Kidney (tissue), 14 donors: ENCODE measurements around the gene LRRC51. TPM values are rescaled to one million over a fixed set of nuclear protein-coding genes. Genes with fewer than 3 reads are reported as not detected.
"Not testable (repeated sequence)": the region's sequence is repeated elsewhere in the genome, so short reads cannot be mapped to it uniquely, and the experiment has no call there.

Experiments
- DNase-seq, 5 donors: peaks; one replicate each; pipeline ENCODE4 v3.0.0-alpha.2; 2013 to 2020
- FAIRE-seq: peaks from 2 replicates; lab custom pipeline; 2012; peaks lifted over from hg19 to GRCh38; lab: Jason Lieb, UNC
- H3K27ac ChIP-seq, 2 donors: one replicate each; pipeline ENCODE4 v1.7.0; 2013; ENCODE audit warnings: low read depth in 2 of 2, low read length in 2 of 2, inconsistent platforms in 1 of 2
- H3K27me3 ChIP-seq: one replicate; pipeline ENCODE4 v1.7.1; 2013; ENCODE audit warnings: low read length, inconsistent platforms; ENCODE audit not compliant: control insufficient read depth, insufficient read depth
- H3K36me3 ChIP-seq, 3 donors: one replicate each; pipeline versions ENCODE4 v1.7.0 to v1.7.1; 2013; ENCODE audit warnings: low read length in 3 of 3, control low read depth in 1 of 3, inconsistent platforms in 1 of 3; ENCODE audit not compliant: insufficient read depth in 3 of 3, control insufficient read depth in 2 of 3
- H3K4me1 ChIP-seq, 3 donors: one replicate each; pipeline versions ENCODE4 v1.7.0 to v1.7.1; 2013; ENCODE audit warnings: low read length in 3 of 3, inconsistent platforms in 1 of 3, low read depth in 1 of 3; ENCODE audit not compliant: control insufficient read depth in 2 of 3, insufficient read depth in 2 of 3
- H3K4me3 ChIP-seq, 3 donors: one replicate each; pipeline versions ENCODE4 v1.7.0 to v1.8.1; 2013; ENCODE audit warnings: low read length in 3 of 3, control low read depth in 1 of 3, inconsistent platforms in 1 of 3
- H3K9ac ChIP-seq, 3 donors: one replicate each; pipeline versions ENCODE4 v1.7.0 to v1.7.1; 2013; ENCODE audit warnings: low read length in 3 of 3, control low read depth in 1 of 3, inconsistent platforms in 1 of 3
- H3K9me3 ChIP-seq, 3 donors: one replicate each; pipeline versions ENCODE4 v1.7.0 to v1.7.1; 2013; ENCODE audit warnings: low read length in 3 of 3, control low read depth in 1 of 3, inconsistent platforms in 1 of 3; ENCODE audit not compliant: control insufficient read depth in 2 of 3, insufficient read depth in 1 of 3
- intact Hi-C: fragments of 100-400 bp; cut with DNase I; formaldehyde crosslinking; loops from one replicate; pipeline ENCODE4 v1.11.1; 2022
- polyA plus RNA-seq: library from polyadenylated mRNA; stranded (reverse); fragments of 350-450 nt; fragmentation: Illumina TruSeq; extraction: RNeasy Lipid Tissue Mini Kit (QIAGEN cat#74804); gene quantifications from one replicate; pipeline ENCODE4 v1.2.3, GENCODE V29; 2014; ENCODE audit warnings: low read depth, low replicate concordance; ENCODE audit not compliant: insufficient read depth
- total RNA-seq: library from RNA; stranded (reverse); fragmentation: NEBNext Ultra II Directional; extraction: Animal tissue kit (Norgen Biotek cat#: 25700); gene quantifications from one replicate; pipeline ENCODE4 v1.2.1, GENCODE V29; 2021
- TF ChIP-seq, protein P1 (sequence below): IDR thresholded peaks from 3 replicates; pipeline ENCODE4 v1.5.1; 2012; ENCODE audit warnings: mild to moderate bottlenecking, moderate library complexity, borderline replicate concordance; ENCODE audit not compliant: insufficient read depth; ENCODE audit errors: extremely low read depth
- donor health status: control.
- donor health status: control.
- donor health status: control.
- donor health status: control.
- donor health status: control.
- donor health status: DM: yes; HTN: yes; CAD: no.
- donor health status: Normal renal cell carcinoma (clear cell type).

LRRC51 gene
- total and polyA plus RNA-seq, 2 donors from 2014 or later, result 23.3 to 28.9 TPM

DNA sequence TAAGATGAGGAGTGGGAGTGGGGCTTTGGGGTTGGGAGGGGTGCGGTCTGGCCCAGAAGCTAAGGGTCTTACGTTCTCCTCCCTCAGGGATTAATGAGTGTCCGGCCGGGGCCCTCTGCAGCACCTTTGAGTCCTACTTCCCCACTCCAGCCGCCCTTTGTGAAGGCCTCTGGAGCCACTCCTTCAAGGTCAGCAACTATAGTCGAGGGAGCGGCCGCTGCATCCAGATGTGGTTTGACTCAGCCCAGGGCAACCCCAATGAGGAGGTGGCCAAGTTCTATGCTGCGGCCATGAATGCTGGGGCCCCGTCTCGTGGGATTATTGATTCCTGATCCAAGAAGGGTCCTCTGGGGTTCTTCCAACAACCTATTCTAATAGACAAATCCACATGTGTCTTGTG, 58.9 kb downstream of the LRRC51 start:
- Histone ChIP-seq H3K36me3 (no peaks in the 10 kb centered on the region), H3K4me3 (peak overlapping the region in 1 of 3 donors; percentile 29), H3K27me3 (no peaks in the 10 kb centered on the region), H3K4me1 (no peaks in the 10 kb centered on the region), H3K27ac (no peak overlapping the region), H3K9ac (no peak overlapping the region), H3K9me3 (no peaks in the 10 kb centered on the region)
- FAIRE-seq (no peak), DNase-seq (no peak)
- TF ChIP-seq, protein P1, sequence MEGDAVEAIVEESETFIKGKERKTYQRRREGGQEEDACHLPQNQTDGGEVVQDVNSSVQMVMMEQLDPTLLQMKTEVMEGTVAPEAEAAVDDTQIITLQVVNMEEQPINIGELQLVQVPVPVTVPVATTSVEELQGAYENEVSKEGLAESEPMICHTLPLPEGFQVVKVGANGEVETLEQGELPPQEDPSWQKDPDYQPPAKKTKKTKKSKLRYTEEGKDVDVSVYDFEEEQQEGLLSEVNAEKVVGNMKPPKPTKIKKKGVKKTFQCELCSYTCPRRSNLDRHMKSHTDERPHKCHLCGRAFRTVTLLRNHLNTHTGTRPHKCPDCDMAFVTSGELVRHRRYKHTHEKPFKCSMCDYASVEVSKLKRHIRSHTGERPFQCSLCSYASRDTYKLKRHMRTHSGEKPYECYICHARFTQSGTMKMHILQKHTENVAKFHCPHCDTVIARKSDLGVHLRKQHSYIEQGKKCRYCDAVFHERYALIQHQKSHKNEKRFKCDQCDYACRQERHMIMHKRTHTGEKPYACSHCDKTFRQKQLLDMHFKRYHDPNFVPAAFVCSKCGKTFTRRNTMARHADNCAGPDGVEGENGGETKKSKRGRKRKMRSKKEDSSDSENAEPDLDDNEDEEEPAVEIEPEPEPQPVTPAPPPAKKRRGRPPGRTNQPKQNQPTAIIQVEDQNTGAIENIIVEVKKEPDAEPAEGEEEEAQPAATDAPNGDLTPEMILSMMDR, result no peak
- intact Hi-C loops, result no loop called here

DNA sequence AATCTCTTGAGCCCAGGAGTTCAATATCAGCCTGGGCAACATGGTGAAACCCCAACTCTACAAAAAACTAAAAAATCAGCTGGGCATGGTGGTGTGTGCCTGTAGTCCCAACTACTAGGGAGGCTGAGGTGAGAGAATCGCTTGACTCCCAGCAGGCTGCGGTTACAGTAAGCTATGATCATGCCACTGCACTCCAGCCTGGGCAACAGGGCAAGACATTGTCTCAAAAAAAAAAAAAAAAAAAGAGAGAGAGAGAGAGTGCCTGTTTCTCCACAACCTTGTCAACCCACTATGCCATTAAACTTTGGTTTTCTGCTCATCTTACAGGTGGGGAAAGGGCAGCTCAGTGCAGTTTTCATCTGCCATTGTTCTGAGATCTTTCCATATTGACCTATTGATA, 60.0 kb downstream of the LRRC51 start:
- no peak overlapping the region for H3K27ac ChIP-seq
- no peak overlapping the region for H3K9ac ChIP-seq
- no peaks in the 10 kb centered on the region for H3K9me3 ChIP-seq
- H3K27me3 ChIP-seq, result no peaks in the 10 kb centered on the region
- TF ChIP-seq, protein P1, result no peak
- intact Hi-C loops, result no loop called here
- FAIRE-seq (no peak), DNase-seq (no peak)
- no peak overlapping the region for H3K4me3 ChIP-seq
- no peaks in the 10 kb centered on the region for H3K36me3 ChIP-seq
- no peaks in the 10 kb centered on the region for H3K4me1 ChIP-seq

DNA sequence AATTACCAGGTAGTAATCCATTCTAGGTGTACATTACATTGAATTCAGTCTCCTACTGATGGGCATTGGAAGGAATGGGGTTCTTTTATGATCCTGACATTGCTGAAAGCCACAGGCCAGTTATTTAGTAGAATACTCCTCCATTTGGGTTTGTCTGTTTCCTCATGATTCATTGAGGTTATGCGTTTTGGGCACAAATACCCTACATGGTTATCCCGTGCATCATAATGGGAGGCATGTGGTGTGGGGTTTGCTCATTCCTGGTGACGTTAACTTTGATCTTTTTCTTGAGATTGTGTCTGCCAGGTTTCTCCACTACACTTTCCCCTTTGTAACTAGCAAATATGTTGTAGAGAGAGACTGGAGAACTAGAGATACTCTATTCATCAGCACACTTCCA, 60.4 kb downstream of the LRRC51 start:
- Histone ChIP-seq H3K9me3 (no peaks in the 10 kb centered on the region), H3K36me3 (no peaks in the 10 kb centered on the region), H3K4me1 (no peaks in the 10 kb centered on the region), H3K4me3 (no peak overlapping the region), H3K27me3 (no peaks in the 10 kb centered on the region), H3K9ac (no peak overlapping the region), H3K27ac (no peak overlapping the region)
- intact Hi-C loops, result no loop called here
- TF ChIP-seq, protein P1, result no peak
- DNase-seq, result no peak
- no peak for FAIRE-seq

DNA sequence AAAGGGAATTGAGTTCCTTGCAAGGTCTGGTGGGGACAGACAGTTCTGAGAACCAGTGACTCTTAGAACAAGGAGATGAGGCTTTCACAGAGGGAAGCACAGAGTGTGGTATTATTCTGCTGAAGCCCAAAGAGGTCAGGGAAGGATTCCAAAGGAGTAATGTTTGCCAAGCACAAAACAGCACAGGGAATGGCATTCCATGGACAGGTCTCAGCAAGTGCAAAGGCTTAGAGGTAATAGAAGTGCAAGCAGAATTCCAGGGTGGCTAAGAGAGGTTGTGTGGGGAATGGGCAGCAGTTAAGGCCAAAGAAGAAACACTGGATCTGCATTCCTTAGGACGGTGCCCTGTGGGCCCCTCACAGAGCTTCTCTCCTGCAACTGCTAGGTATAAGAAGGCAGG, 61.4 kb downstream of the LRRC51 start:
- H3K9ac ChIP-seq, H3K9me3 ChIP-seq, intact Hi-C loops, H3K36me3 ChIP-seq, H3K4me3 ChIP-seq, H3K4me1 ChIP-seq, DNase-seq, H3K27ac ChIP-seq, FAIRE-seq, H3K27me3 ChIP-seq: not testable (repeated sequence)

DNA sequence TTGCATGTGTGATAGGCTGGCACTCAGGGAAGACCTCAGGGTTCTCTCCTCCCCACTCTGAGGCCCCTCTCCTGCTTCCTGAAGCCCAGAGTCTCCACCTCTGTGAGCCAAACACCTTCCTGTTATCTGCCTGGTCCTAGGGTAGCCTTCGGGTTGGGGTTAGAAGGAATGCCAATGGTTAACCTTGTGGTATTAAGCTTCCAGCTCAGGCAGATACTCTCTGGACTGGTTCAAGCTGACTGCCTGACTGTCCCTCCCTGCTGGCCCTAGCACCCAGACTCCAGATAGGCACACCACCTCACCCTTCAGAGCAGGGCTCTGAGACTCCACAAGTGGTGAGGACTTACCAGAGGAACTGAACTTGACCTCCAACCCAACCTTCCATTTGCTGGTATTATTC, 61.9 kb downstream of the LRRC51 start:
- H3K27me3 ChIP-seq, H3K9me3 ChIP-seq, H3K36me3 ChIP-seq, intact Hi-C loops, H3K4me3 ChIP-seq, H3K27ac ChIP-seq, H3K4me1 ChIP-seq, H3K9ac ChIP-seq, DNase-seq, FAIRE-seq: not testable (repeated sequence)
